Ishikawa (cell line): ENCODE data around the gene CEBPG.

Source experiments
- EP300 ChIP-seq: IDR thresholded peaks from 2 replicates; pipeline ENCODE4 v1.6.1; 2012; ENCODE audit warnings: borderline replicate concordance
- RAD21 ChIP-seq: IDR thresholded peaks from 2 replicates; pipeline ENCODE4 v1.6.1; 2012; ENCODE audit warnings: low read depth
- TAF1 ChIP-seq: IDR thresholded peaks from 2 replicates; pipeline ENCODE4 v1.6.1; 2012; ENCODE audit warnings: low read depth, mild to moderate bottlenecking
- YY1 ChIP-seq: IDR thresholded peaks from 2 replicates; pipeline ENCODE4 v1.6.1; 2012; ENCODE audit warnings: low read depth
- TF ChIP-seq, protein P1 (sequence below): IDR thresholded peaks from 2 replicates; pipeline ENCODE4 v1.6.1; 2012

DNA sequence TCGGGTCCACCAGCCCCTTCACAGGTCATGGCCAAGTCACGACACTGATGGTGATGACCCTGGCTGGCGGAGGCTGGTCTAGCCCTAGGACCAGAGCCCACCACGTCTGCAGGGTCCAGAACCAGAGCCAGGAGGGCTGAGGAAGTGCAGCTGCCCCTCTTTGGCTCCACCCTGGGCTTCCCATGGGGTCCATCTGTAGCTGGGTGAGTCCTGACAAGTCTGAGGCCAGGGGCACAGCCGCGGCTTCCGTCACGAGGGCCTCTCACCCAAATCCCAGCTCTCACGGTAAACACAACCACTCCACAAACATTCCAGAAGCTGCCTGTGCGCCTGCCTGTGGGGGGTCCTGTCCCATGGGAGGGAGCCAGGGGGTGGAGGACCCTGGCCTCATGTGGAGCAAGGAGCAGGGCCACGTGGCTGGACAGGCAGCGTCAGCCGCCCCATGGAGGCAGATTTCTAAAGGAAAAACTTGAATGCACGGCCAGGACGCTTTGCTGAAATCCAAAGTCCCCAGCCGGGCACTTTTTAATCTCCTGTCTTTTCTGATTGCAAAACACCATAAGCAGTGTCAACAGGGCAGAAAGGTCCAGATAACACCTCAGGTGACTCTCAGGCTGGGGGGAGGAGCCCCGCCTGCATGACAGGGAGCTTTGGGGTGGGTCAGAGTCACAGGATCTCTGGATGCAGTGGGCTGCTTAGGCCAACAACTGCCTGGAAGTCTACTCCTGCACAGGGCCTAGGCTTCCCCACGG is 29.9 kb downstream of the CEBPG start:
- TF ChIP-seq EP300, result no peak
- TF ChIP-seq TAF1, result no peak
- no peak for TF ChIP-seq YY1
- no peak for TF ChIP-seq RAD21
- TF ChIP-seq, protein P1, sequence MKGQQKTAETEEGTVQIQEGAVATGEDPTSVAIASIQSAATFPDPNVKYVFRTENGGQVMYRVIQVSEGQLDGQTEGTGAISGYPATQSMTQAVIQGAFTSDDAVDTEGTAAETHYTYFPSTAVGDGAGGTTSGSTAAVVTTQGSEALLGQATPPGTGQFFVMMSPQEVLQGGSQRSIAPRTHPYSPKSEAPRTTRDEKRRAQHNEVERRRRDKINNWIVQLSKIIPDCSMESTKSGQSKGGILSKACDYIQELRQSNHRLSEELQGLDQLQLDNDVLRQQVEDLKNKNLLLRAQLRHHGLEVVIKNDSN, result no peak
